CD4-positive, CD25-positive, alpha-beta regulatory T cell (primary cell): ENCODE measurements around the gene ASH1L. TPM values are rescaled to one million over a fixed set of nuclear protein-coding genes. Genes with fewer than 3 reads are reported as not detected.
"Not testable (repeated sequence)": the region's sequence is repeated elsewhere in the genome, so short reads cannot be mapped to it uniquely, and the experiment has no call there.

Experiments
- ATAC-seq, 2 donors: fragments of 150-1000 bp; cut with Tn5 transposase; one replicate each; pipeline ENCODE4 v1.10.0; 2021; ENCODE audit warnings: low read depth in 2 of 2, moderate number of reproducible peaks in 2 of 2, moderate library complexity in 1 of 2
- DNase-seq, 3 donors: peaks; one replicate each; pipeline versions ENCODE4 v3.0.0 to v3.0.0-alpha.2; 2012 to 2022; ENCODE audit warnings: mixed read lengths in 1 of 3
- H3K27ac ChIP-seq: one replicate; pipeline ENCODE4 v1.7.0; 2013; ENCODE audit warnings: mild to moderate bottlenecking, low read length; ENCODE audit not compliant: insufficient read depth, poor library complexity, severe bottlenecking
- H3K27me3 ChIP-seq: one replicate; pipeline ENCODE4 v1.7.0; 2013; ENCODE audit warnings: low read length; ENCODE audit not compliant: control insufficient read depth, insufficient read depth
- H3K36me3 ChIP-seq: one replicate; pipeline ENCODE4 v1.7.0; 2013; ENCODE audit warnings: mild to moderate bottlenecking, low read length, moderate library complexity; ENCODE audit not compliant: control insufficient read depth, insufficient read depth
- H3K4me1 ChIP-seq: 2 replicates; pipeline ENCODE4 v1.7.0; 2013; ENCODE audit warnings: mild to moderate bottlenecking, low read length; ENCODE audit not compliant: insufficient read depth, control insufficient read depth, poor library complexity, severe bottlenecking
- H3K4me3 ChIP-seq: one replicate; pipeline ENCODE4 v1.7.0; 2013; ENCODE audit warnings: low read depth, mild to moderate bottlenecking, low read length, moderate library complexity
- H3K9me3 ChIP-seq, 2 experiments: 1 replicate in 1 of 2; 2 replicates in 1 of 2; pipeline ENCODE4 v1.7.0; 2013; ENCODE audit warnings: low read length in 2 of 2, mild to moderate bottlenecking in 1 of 2, moderate library complexity in 1 of 2; ENCODE audit not compliant: control insufficient read depth in 2 of 2
- H3K27ac Mint-ChIP-seq, 3 donors: one replicate each; pipeline ENCODE4 v1.8.0; 2020 to 2022; ENCODE audit warnings: mild to moderate bottlenecking in 3 of 3, mixed read lengths in 3 of 3, moderate library complexity in 2 of 3
- H3K27me3 Mint-ChIP-seq: one replicate; pipeline ENCODE4 v1.8.0; 2022; ENCODE audit warnings: mild to moderate bottlenecking, mixed read lengths
- H3K36me3 Mint-ChIP-seq: one replicate; pipeline ENCODE4 v1.8.0; 2020; ENCODE audit warnings: mixed read lengths
- H3K4me1 Mint-ChIP-seq, 4 donors: one replicate each; pipeline ENCODE4 v1.8.0; 2020 to 2022; ENCODE audit warnings: mixed read lengths in 4 of 4, mild to moderate bottlenecking in 1 of 4
- H3K4me3 Mint-ChIP-seq, 4 donors: one replicate each; pipeline ENCODE4 v1.8.0; 2020 to 2022; ENCODE audit warnings: mild to moderate bottlenecking in 4 of 4, mixed read lengths in 4 of 4, moderate library complexity in 3 of 4
- H3K9me3 Mint-ChIP-seq, 7 donors: one replicate each; pipeline ENCODE4 v1.8.0; 2020 to 2022; ENCODE audit warnings: mixed read lengths in 7 of 7, mild to moderate bottlenecking in 3 of 7, moderate library complexity in 2 of 7
- polyA plus RNA-seq, 4 donors: library from polyadenylated mRNA; unstranded; fragments of 300-500 nt; fragmentation: Illumina TruSeq; gene quantifications; one replicate each; pipeline ENCODE4 v1.2.3, GENCODE V29; 2021
- total RNA-seq: library from RNA; stranded (reverse); gene quantifications from one replicate; pipeline ENCODE4 v1.2.3, GENCODE V29; 2022

ASH1L gene
- total and polyA plus RNA-seq, 5 donors from 2014 or later, result 14.1 to 97.8 (median 15.8) TPM

DNA sequence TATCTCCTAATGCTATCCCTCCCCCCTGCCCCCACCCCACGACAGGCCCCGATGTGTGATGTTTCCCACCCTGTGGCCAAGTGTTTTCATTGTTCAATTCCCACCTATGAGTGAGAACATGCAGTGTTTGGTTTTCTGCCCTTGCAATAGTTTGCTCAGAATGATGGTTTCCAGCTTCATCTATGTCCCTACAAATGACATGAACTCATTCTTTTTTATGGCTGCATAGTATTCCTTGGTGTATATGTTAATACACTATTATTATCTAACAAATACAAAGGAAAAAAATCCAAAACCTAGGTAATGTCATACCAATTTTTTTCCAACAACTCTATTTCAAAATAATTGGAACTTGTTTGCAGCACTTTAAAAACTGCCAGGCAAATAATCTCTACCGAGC lies 56.6 kb downstream of the ASH1L start:
- H3K4me1 ChIP-seq, H3K27me3 Mint-ChIP-seq, DNase-seq, H3K36me3 Mint-ChIP-seq, ATAC-seq, H3K9me3 ChIP-seq, H3K27ac ChIP-seq, H3K27ac Mint-ChIP-seq, H3K4me3 Mint-ChIP-seq, H3K27me3 ChIP-seq, H3K4me3 ChIP-seq, H3K9me3 Mint-ChIP-seq, H3K36me3 ChIP-seq: not testable (repeated sequence)
- peaks cover 24 to 52% (median 35%) of the 10 kb centered on the region in 4 donors for H3K4me1 Mint-ChIP-seq

DNA sequence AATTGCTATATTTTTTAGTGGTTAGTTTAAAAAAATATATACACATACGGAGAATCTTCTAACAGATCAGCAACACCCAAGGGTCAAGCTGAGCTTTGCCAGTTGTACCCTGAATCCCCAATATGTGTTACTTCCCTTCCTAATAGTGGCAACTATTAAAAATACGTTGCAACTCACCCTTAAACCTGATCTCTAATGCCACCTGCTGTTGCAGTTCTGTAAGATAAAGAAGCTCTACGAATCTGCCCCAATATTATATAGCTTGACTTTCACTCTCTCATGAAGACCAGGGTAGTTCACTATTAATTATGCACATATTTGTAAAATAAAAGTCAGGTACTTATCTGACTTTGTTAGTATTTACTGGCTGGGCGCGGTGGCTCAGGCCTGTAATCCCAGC lies 58.4 kb downstream of the ASH1L start:
- no peak overlapping the region for H3K4me3 Mint-ChIP-seq
- no peaks in the 10 kb centered on the region for H3K36me3 ChIP-seq
- H3K27me3 Mint-ChIP-seq, result no peaks in the 10 kb centered on the region
- peaks cover 37 to 58% (median 45%) of the 10 kb centered on the region in 4 donors for H3K4me1 Mint-ChIP-seq
- no peaks in the 10 kb centered on the region for H3K27me3 ChIP-seq
- H3K9me3 ChIP-seq, result no peaks in the 10 kb centered on the region
- peaks cover 0 to 2% (median 0%) of the 10 kb centered on the region in 7 donors for H3K9me3 Mint-ChIP-seq
- no peak overlapping the region for H3K4me3 ChIP-seq
- DNase-seq (peak in 2 of 3 donors; percentile 23 to 53), ATAC-seq (no peak)
- peaks cover 18% of the 10 kb centered on the region for H3K4me1 ChIP-seq
- peaks cover 3% of the 10 kb centered on the region for H3K36me3 Mint-ChIP-seq
- H3K27ac Mint-ChIP-seq, result peak overlapping the region in 2 of 3 donors; percentile 8 to 18
- no peak overlapping the region for H3K27ac ChIP-seq

DNA sequence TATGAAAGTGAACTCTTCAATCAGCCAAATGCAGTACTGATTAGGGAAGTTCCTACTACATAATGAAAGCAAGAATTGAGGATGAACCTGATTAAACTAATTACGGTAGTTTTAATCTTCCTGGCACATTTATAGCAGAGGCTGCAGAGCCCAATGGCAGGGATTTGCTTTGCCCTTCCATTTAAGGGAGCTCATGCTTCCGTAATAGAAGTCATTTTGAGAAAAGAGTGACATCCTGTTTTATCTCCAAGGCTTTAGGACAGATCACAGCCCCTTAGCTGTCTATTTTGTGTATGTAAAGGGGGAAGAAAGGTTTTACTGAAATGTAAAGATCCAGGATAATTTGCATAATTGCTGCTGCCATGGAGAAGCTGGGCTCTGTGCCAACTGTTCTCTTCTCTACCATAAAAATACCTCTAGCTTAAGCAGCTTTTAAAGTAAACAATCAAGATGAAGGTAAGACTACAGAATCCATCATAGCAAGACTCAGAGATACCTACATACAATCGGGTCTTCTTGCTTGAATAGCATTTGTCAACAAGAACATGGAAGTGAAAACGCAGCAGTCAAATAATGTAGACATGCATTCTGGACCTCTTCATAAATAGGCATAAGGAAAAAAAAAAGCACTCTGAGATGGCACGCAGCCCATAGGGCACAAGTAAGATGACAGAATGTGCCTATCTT lies 62.5 kb downstream of the ASH1L start:
- peak overlapping the region in 2 of 4 donors; percentile 6 to 8 for H3K4me3 Mint-ChIP-seq
- peaks cover 5% of the 10 kb centered on the region for H3K36me3 Mint-ChIP-seq
- Histone ChIP-seq H3K4me3 (peak overlapping the region; percentile 53), H3K27ac (peak overlapping the region; percentile 39), H3K36me3 (no peaks in the 10 kb centered on the region), H3K27me3 (no peaks in the 10 kb centered on the region), H3K9me3 (no peaks in the 10 kb centered on the region), H3K4me1 (peaks cover 11% of the 10 kb centered on the region)
- peaks cover 28 to 62% (median 44%) of the 10 kb centered on the region in 4 donors for H3K4me1 Mint-ChIP-seq
- DNase-seq (peak in 1 of 3 donors; percentile 9), ATAC-seq (no peak)
- peak overlapping the region; percentile 3 to 57 (median 32) for H3K27ac Mint-ChIP-seq
- peaks cover 0 to 2% (median 0%) of the 10 kb centered on the region in 7 donors for H3K9me3 Mint-ChIP-seq
- no peaks in the 10 kb centered on the region for H3K27me3 Mint-ChIP-seq

GRCh38 chr1:155499263-155499662 lies 63.3 kb downstream of the ASH1L start:
- Mint-ChIP-seq H3K4me1 (peaks cover 29 to 60% (median 42%) of the 10 kb centered on the region in 4 donors), H3K27me3 (no peaks in the 10 kb centered on the region), H3K9me3 (peaks cover 0 to under 1% (median 0%) of the 10 kb centered on the region in 7 donors), H3K36me3 (peaks cover 5% of the 10 kb centered on the region), H3K4me3 (no peak overlapping the region), H3K27ac (peak overlapping the region in 1 of 3 donors; percentile 17)
- no peak overlapping the region for H3K4me3 ChIP-seq
- no peaks in the 10 kb centered on the region for H3K36me3 ChIP-seq
- peaks cover 11% of the 10 kb centered on the region for H3K4me1 ChIP-seq
- DNase-seq (no peak), ATAC-seq (no peak)
- no peaks in the 10 kb centered on the region for H3K9me3 ChIP-seq
- H3K27me3 ChIP-seq, result no peaks in the 10 kb centered on the region
- H3K27ac ChIP-seq, result no peak overlapping the region

DNA sequence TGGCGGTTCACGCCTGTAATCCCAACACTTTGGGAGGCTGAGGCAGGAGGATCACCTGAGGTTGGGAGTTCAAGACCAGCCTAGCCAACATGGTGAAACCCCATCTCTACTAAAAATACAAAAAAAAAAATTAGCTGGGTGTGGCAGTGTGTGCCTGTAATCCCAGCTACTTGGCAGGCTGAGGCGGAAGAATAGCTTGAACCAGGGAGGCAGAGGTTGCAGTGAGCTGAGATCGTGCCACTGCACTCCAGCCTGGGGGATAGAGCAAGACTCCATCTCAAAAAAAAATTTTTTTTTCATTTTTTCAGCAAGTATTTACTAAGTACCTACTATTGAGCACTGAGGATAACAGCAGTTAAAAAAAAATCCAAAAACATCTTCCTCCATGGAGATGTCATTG lies 69.0 kb downstream of the ASH1L start:
- not testable (repeated sequence) for DNase-seq

DNA sequence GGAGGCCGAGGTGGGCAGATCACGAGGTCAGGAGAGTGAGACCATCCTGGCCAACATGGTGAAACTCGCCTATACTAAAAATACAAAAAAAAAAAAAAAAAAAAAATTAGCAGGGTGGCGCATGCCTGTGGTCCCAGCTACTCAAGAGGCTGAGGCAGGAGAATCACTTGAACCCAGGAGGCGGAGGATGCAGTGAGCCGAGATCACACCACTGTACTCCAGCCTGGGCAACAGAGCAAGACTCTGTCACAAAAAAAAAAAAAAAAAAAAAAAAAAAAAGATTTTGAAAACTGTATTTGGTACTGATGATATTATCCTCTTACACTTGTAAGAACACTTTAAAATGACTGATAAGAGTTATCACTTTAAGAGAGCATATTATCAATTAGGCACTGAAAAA lies 74.2 kb downstream of the ASH1L start:
- not testable (repeated sequence) for H3K4me3 Mint-ChIP-seq, H3K4me3 ChIP-seq, DNase-seq, H3K4me1 ChIP-seq, H3K9me3 ChIP-seq, H3K27ac ChIP-seq, H3K9me3 Mint-ChIP-seq, ATAC-seq, H3K27me3 ChIP-seq, H3K27me3 Mint-ChIP-seq, H3K36me3 ChIP-seq, H3K36me3 Mint-ChIP-seq, H3K27ac Mint-ChIP-seq
- peaks cover 11 to 23% (median 12%) of the 10 kb centered on the region in 4 donors for H3K4me1 Mint-ChIP-seq

More for the DNA sequence above, 69.0 kb downstream of the ASH1L start:
- not testable (repeated sequence) for H3K4me3 ChIP-seq, H3K36me3 ChIP-seq, H3K9me3 ChIP-seq, H3K9me3 Mint-ChIP-seq, H3K4me3 Mint-ChIP-seq, H3K27me3 Mint-ChIP-seq, H3K4me1 ChIP-seq, H3K27me3 ChIP-seq, H3K27ac ChIP-seq, ATAC-seq, H3K27ac Mint-ChIP-seq
- H3K4me1 Mint-ChIP-seq, result peaks cover 11 to 39% (median 30%) of the 10 kb centered on the region in 4 donors
- peaks cover 11% of the 10 kb centered on the region for H3K36me3 Mint-ChIP-seq

DNA sequence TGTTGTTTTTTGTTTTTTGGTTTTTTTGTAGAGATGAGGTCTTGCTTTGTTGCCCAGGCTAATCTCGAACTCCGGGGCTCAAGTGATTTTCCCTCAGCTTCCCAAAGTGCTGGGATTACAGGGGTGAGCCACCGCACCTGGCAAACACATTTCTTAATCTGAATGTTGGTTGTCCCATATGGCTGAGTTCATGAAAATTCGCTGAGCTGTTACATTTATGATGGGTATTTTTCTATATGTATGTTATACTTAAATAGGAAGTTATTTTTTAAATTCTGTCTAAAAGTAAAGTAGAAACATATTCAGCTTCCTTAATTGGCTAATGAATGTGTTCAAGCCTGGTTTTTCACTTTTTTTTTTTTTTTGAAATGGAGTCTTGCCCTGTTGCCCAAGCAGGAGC lies 75.1 kb downstream of the ASH1L start:
- no peak for DNase-seq
- no peaks in the 10 kb centered on the region for H3K4me1 ChIP-seq
- ATAC-seq, result no peak
- H3K36me3 ChIP-seq, result peaks cover 2% of the 10 kb centered on the region
- no peak overlapping the region for H3K27ac Mint-ChIP-seq
- peaks cover 6% of the 10 kb centered on the region for H3K36me3 Mint-ChIP-seq
- no peak overlapping the region for H3K4me3 Mint-ChIP-seq
- H3K27me3 Mint-ChIP-seq, result no peaks in the 10 kb centered on the region
- H3K9me3 ChIP-seq, result no peaks in the 10 kb centered on the region
- no peaks in the 10 kb centered on the region for H3K27me3 ChIP-seq
- H3K27ac ChIP-seq, result no peak overlapping the region
- peaks cover 11 to 21% (median 13%) of the 10 kb centered on the region in 4 donors for H3K4me1 Mint-ChIP-seq
- peaks cover 0 to 1% (median 0%) of the 10 kb centered on the region in 7 donors for H3K9me3 Mint-ChIP-seq
- no peak overlapping the region for H3K4me3 ChIP-seq

DNA sequence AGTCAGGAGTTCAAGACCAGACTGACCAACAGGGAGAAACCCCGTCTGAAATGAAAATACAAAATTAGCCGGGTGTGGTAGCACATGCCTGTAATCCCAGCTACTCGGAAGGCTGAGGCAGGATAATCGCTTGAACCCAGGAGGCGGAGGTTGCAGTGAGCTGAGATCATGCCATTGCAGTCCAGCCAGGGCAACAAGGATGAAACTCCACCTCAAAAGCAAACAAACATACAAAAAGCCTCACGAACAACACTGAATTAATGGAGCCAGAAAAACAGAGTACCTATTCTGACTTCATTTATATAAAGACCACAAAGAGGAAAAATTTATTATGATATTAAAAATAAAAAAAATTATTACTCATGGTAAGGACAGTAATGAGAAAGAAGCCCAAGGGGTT lies 75.7 kb downstream of the ASH1L start:
- not testable (repeated sequence) for H3K36me3 ChIP-seq, H3K27me3 Mint-ChIP-seq, H3K27ac Mint-ChIP-seq, H3K9me3 ChIP-seq, H3K4me3 ChIP-seq, ATAC-seq, H3K9me3 Mint-ChIP-seq, H3K27me3 ChIP-seq, H3K4me3 Mint-ChIP-seq, DNase-seq, H3K4me1 ChIP-seq, H3K36me3 Mint-ChIP-seq
- peak overlapping the region; percentile 14 for H3K27ac ChIP-seq
- peaks cover 11 to 21% (median 13%) of the 10 kb centered on the region in 4 donors for H3K4me1 Mint-ChIP-seq
